Smooth muscle cell (in vitro differentiated cells): ENCODE data around the gene RHBDL1. TPM values are rescaled to one million over a fixed set of nuclear protein-coding genes. Genes with fewer than 3 reads are reported as not detected.
"Not testable (repeated sequence)": the region's sequence is repeated elsewhere in the genome, so short reads cannot be mapped to it uniquely, and the experiment has no call there.

Experiments
- DNase-seq: peaks from one replicate; lab custom pipeline; 2025; ENCODE audit not compliant: unreplicated experiment; lab: John Stamatoyannopoulos, UW
- H2AFZ ChIP-seq: fragments of 200-600 bp; sonication (generic); 2 replicates; pipeline ENCODE4 v1.6.0; 2016; ENCODE audit warnings: antibody characterized with exemption, low read depth, mild to moderate bottlenecking
- H3F3A ChIP-seq: fragments of 200-600 bp; sonication (generic); 2 replicates; pipeline ENCODE4 v1.6.0; 2017; ENCODE audit warnings: antibody characterized with exemption, low read depth
- H3K27ac ChIP-seq: fragments of 200-600 bp; sonication (generic); 2 replicates; pipeline ENCODE4 v1.5.1; 2016; ENCODE audit warnings: low read depth, mild to moderate bottlenecking
- H3K27me3 ChIP-seq: fragments of 200-600 bp; sonication (generic); 2 replicates; pipeline ENCODE4 v1.6.1; 2016; ENCODE audit warnings: low read depth, mild to moderate bottlenecking
- H3K36me3 ChIP-seq: fragments of 200-600 bp; sonication (generic); 2 replicates; pipeline ENCODE4 v1.5.1; 2016; ENCODE audit warnings: low read depth
- H3K4me1 ChIP-seq: fragments of 200-600 bp; sonication (generic); 2 replicates; pipeline ENCODE4 v1.5.1; 2016; ENCODE audit warnings: low read depth
- H3K4me2 ChIP-seq: fragments of 200-600 bp; sonication (generic); 2 replicates; pipeline ENCODE4 v1.6.0; 2016; ENCODE audit warnings: mild to moderate bottlenecking
- H3K4me3 ChIP-seq: fragments of 200-600 bp; sonication (generic); 2 replicates; pipeline ENCODE4 v1.5.1; 2016; ENCODE audit warnings: mild to moderate bottlenecking
- H3K79me2 ChIP-seq: fragments of 200-600 bp; sonication (generic); 2 replicates; pipeline ENCODE4 v1.6.0; 2016; ENCODE audit warnings: low read depth, mild to moderate bottlenecking
- H3K9ac ChIP-seq: fragments of 200-600 bp; sonication (generic); 2 replicates; pipeline ENCODE4 v1.6.0; 2016; ENCODE audit warnings: low read depth
- H3K9me3 ChIP-seq: fragments of 200-600 bp; sonication (generic); replicated peaks from 2 replicates; pipeline ENCODE4 v1.5.1; 2016; ENCODE audit warnings: low read depth
- H4K20me1 ChIP-seq: fragments of 200-600 bp; sonication (generic); 2 replicates; pipeline ENCODE4 v1.6.0; 2016; ENCODE audit warnings: low read depth
- WGBS: methylation state at CpG from one replicate; pipeline ENCODE4 v1.1.7; 2016; ENCODE audit warnings: low lambda C conversion rate; 5-methylcytosine and 5-hydroxymethylcytosine counted together
- polyA plus RNA-seq: library from polyadenylated mRNA; unstranded; fragments of >200 nt; fragmentation: Nextera tagmentation; extraction: Ambion mirVana; gene quantifications from 2 replicates; pipeline ENCODE4 v1.2.1, GENCODE V29; 2016
- total RNA-seq: library from RNA; depleted of rRNA; stranded (reverse); fragments of >200 nt; gene quantifications from 2 replicates; pipeline ENCODE4 v1.2.3, GENCODE V29; 2014
- TF ChIP-seq, protein P1 (sequence below): fragments of 200-600 bp; sonication (generic); IDR thresholded peaks from 2 replicates; pipeline ENCODE4 v1.5.1; 2017; ENCODE audit warnings: borderline replicate concordance, mild to moderate bottlenecking, antibody characterized with exemption; ENCODE audit not compliant: insufficient read depth, poor library complexity, severe bottlenecking

Gene RHBDL1
- total and polyA plus RNA-seq, 2 experiments from 2014 or later: 2.7 to 3.7 TPM

GRCh38 chr16:686459-687260 is 11.2 kb downstream of the RHBDL1 start:
- H3K27me3 ChIP-seq: peaks cover 6% of the 10 kb centered on the region
- H3F3A ChIP-seq: no peaks in the 10 kb centered on the region
- H3K36me3 ChIP-seq: no peaks in the 10 kb centered on the region
- no peak overlapping the region for H3K27ac ChIP-seq
- H3K4me3 ChIP-seq: no peak overlapping the region
- H3K9ac ChIP-seq: no peak overlapping the region
- no peak overlapping the region for H2AFZ ChIP-seq
- peaks cover 15% of the 10 kb centered on the region for H3K4me1 ChIP-seq
- H3K4me2 ChIP-seq: no peak overlapping the region
- TF ChIP-seq, protein P1, sequence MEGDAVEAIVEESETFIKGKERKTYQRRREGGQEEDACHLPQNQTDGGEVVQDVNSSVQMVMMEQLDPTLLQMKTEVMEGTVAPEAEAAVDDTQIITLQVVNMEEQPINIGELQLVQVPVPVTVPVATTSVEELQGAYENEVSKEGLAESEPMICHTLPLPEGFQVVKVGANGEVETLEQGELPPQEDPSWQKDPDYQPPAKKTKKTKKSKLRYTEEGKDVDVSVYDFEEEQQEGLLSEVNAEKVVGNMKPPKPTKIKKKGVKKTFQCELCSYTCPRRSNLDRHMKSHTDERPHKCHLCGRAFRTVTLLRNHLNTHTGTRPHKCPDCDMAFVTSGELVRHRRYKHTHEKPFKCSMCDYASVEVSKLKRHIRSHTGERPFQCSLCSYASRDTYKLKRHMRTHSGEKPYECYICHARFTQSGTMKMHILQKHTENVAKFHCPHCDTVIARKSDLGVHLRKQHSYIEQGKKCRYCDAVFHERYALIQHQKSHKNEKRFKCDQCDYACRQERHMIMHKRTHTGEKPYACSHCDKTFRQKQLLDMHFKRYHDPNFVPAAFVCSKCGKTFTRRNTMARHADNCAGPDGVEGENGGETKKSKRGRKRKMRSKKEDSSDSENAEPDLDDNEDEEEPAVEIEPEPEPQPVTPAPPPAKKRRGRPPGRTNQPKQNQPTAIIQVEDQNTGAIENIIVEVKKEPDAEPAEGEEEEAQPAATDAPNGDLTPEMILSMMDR: no peak
- no peak for DNase-seq
- peaks cover 20% of the 10 kb centered on the region for H4K20me1 ChIP-seq
- H3K79me2 ChIP-seq: peaks cover 31% of the 10 kb centered on the region
- 98% methylated on average over 51 of the region's 51 CpGs for WGBS
- H3K9me3 ChIP-seq: no peaks in the 10 kb centered on the region

DNA sequence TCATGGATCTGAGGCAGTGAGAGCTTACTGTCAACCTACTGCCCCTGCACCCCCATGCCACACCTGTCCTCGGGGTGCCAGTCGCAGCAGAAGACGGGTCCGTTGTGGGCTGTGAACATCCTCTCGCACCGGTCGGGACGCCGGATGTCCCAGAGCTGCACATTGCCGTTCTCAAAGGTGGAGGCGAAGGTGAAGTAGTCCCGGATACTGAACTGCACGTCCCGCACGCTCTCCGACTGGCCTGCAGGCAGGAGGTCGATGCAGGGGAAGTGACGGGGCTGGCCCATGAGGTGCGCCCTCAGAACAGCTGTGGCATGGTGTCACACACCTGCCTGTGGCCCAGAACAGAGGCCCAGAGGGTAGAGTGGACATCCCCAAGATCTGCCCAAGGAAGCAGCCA is 12.0 kb downstream of the RHBDL1 start:
- DNase-seq: no peak
- Histone ChIP-seq H3F3A (no peaks in the 10 kb centered on the region), H4K20me1 (peaks cover 11% of the 10 kb centered on the region), H3K4me1 (peaks cover 15% of the 10 kb centered on the region), H3K36me3 (no peaks in the 10 kb centered on the region), H2AFZ (no peak overlapping the region), H3K27ac (no peak overlapping the region), H3K9ac (no peak overlapping the region), H3K27me3 (peaks cover 15% of the 10 kb centered on the region), H3K9me3 (no peaks in the 10 kb centered on the region), H3K79me2 (peaks cover 23% of the 10 kb centered on the region), H3K4me3 (no peak overlapping the region), H3K4me2 (no peak overlapping the region)
- TF ChIP-seq, protein P1: no peak
- 93% methylated on average over 18 of the region's 19 CpGs for WGBS

GRCh38 chr16:689175-689897 is 13.9 kb downstream of the RHBDL1 start:
- Histone ChIP-seq H3K4me2 (peak overlapping the region; percentile 100), H3F3A (no peaks in the 10 kb centered on the region), H3K9ac (peak overlapping the region; percentile 92), H4K20me1 (no peaks in the 10 kb centered on the region), H3K27me3 (peaks cover 33% of the 10 kb centered on the region), H2AFZ (no peak overlapping the region), H3K79me2 (peaks cover 10% of the 10 kb centered on the region), H3K9me3 (no peaks in the 10 kb centered on the region), H3K4me3 (peak overlapping the region; percentile 99), H3K36me3 (no peaks in the 10 kb centered on the region), H3K27ac (peak overlapping the region; percentile 67), H3K4me1 (peaks cover 6% of the 10 kb centered on the region)
- TF ChIP-seq, protein P1: no peak
- no peak for DNase-seq
- 90% methylated on average over 26 of the region's 26 CpGs for WGBS

DNA sequence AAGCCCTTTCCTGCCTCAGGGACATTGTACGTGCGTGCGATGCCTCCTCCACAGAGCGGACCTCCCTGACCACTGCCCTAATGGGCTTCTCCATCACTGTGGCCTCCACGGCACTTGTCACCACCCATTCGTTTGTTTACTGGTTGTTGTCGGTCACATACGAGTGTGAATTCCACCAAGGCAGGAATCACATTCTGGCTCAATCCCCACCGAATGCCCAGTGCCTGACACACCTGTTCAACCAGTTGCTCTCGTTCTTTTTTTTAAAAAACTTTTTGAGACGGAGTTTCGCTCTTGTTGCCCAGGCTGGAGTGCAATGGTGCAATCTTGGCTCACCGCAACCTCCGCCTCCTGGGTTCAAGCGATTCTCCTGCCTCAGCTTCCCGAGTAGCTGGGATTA is 15.8 kb downstream of the RHBDL1 start:
- Histone ChIP-seq H3K4me1 (peaks cover 12% of the 10 kb centered on the region), H3K27me3 (peaks cover 50% of the 10 kb centered on the region), H3K79me2 (peaks cover 10% of the 10 kb centered on the region)
- not testable (repeated sequence) for H3F3A ChIP-seq, DNase-seq, H3K9ac ChIP-seq, H3K9me3 ChIP-seq, H2AFZ ChIP-seq, H3K4me3 ChIP-seq, H3K27ac ChIP-seq, H3K4me2 ChIP-seq, H4K20me1 ChIP-seq, H3K36me3 ChIP-seq
- 92% methylated on average over 16 of the region's 16 CpGs for WGBS
